HG02840 (cell line): Measurements from ENCODE around the gene USH2A.

Source experiments
- ATAC-seq: cut with Tn5 transposase; IDR thresholded peaks from one replicate; pipeline ENCODE4 v1.9.1; 2021; ENCODE audit warnings: mild to moderate bottlenecking, moderate library complexity, moderate number of reproducible peaks; ENCODE audit not compliant: unreplicated experiment, low FRiP score

Gene USH2A

DNA sequence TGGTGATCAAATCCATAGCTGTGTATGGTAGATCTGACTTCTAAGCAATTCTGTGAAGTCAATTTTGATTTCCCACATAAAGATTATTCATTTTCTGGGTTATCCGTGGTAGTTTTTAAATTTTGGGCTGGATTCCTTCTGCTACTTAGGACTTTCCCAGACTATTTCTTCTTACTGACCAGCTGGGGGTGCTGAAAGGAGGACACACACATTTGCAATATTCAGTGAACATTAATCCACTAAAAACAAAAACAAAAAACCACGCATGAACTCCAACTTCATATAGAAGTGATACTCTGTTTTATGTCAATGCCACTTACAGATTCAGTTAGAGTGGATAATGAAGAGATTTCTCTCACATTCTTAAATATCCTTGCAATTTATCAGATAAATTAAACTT lies 750.8 kb downstream of the USH2A start:
- no peak for ATAC-seq

DNA sequence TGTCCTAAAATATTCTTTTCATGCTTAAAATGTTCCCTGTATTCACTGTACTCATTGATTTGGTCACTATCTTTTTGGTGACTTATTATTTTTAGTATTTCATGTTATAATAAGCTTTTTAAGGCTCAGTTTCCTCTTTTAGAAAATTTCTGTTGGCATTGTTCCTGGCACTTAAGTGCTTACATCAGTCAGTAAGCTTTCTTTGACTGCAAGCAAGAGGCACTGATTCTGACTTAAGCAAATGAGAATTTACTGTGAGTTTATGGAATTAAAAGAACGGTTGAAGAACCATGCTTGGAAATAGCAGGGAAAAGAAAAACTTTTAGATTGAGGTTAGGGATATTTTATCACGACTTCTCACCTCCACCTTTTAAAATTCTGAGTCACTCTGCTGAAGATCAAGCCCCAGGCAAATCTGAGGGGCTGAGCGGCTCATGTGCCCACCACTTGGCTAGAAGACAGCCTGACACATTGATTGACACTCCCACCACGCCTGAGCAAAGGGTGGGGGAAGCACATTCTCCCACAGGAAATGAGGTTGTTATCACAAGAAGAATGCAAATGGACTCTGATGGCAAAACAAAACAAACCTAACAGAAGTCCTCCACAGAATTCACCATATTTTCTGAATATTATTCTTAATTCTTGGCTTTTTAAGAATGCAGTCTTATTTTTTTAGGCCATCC lies 753.3 kb downstream of the USH2A start:
- no peak for ATAC-seq

DNA sequence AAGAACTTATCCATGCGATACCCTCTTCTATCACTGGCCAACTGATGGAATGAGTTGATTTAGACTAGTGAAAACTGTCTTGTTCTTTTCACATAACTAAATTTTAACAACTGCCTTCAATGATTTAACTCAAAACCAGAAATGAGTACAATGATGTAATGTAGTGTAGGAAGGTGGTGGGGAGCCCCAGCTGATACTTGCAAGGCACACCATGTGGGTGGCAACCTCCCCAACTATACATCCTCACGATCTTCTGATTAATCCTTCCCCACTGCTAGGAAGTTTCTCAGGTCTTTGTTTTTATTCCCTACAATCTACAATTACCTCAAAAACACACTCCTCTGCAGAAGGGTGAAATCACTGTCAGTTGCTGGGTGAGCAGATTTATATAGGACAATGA lies 755.5 kb downstream of the USH2A start:
- ATAC-seq: no peak

DNA sequence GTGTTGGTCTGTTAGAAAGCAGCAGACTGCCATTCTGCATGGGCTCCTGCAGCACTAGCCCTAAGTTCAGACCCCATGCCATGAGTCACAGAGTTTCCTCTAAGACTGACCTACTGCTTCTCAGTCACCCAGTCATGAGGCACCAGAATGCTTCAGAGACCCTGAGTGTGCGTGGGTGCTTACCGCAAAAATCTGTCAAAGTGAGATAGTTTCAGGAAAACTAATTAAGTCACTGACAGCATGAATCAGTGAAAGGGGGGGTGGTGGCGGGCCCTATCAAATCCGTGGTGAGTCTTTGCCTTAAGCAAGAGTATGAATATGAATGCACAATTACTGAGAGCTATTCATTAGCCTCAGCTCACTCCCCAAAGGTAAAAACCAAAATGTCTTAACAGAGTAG lies 758.0 kb downstream of the USH2A start:
- no peak for ATAC-seq

DNA sequence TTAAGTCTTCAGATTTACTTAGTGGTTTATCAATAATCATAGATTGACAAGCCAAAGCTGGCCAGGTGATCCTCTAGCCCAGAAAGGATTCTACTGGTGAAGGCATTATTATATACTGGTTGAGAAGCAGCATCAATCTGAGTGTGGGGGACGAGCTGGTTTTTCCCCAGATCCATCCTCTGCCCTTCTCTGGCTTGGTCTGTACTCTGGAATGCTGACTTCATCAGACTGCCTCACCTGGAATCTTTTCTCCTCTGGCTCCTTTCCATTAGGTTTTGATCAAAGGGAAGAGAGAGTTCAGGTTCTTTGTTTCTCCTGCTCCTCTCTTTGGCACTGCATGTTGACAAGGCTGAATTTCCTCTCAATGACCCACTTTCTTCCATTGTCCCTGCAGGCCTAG lies 762.2 kb downstream of the USH2A start:
- no peak for ATAC-seq

DNA sequence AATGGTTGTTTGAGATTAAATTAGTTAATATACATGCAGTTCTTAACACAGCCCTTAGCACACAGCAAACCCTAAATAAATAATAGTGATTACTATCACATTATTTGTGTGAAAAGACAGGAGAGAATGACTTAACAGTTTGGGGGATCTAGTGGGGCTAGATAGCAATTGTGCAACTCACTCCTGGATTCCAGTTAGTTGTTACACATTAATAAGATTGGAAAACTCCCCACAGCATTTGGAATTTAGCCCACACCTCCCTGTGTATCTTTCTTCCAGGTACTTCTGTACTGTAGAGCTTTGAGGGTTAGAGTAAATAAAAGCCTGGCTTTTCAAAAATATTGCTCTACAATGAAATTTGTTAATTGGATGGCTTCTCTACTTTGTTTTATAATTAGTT lies 763.0 kb downstream of the USH2A start:
- no peak for ATAC-seq

DNA sequence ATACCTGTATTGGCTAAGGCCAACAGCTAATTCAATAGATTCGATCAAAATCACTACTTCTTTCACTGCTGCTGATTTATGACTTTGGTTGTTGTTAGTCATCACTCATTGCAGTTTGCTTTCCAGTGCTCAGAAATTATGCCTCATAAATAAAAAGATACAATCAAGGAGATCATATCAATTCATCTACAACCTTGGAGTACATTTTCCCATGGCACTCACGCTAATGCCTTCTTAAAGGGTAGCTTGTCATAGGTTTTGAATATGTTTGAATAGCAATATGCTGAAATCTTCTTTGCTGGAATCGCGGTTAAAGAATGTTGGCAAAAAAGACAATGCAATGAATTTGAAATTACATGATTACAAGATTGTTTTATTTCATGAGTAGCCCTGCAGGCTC lies 766.2 kb downstream of the USH2A start:
- ATAC-seq: no peak

DNA sequence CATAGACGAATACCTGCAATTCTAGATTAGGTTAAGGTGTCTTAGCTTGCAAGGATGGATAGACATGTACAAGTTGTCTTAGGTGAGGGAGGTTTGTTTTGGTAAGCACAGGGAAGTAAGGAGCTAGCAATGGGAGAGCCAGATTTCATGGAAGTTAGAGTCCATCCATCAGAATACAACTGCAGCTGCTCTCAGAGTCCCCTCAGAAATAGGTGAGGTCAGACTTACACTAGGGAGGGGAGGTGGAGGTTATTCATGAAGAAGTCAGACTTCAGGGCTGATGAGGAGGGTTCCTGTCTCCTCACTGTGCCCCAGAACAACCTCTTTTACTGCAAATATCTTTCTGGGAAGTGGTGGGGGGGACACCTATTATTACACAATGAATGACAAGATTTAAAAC lies 770.9 kb downstream of the USH2A start:
- ATAC-seq: no peak

DNA sequence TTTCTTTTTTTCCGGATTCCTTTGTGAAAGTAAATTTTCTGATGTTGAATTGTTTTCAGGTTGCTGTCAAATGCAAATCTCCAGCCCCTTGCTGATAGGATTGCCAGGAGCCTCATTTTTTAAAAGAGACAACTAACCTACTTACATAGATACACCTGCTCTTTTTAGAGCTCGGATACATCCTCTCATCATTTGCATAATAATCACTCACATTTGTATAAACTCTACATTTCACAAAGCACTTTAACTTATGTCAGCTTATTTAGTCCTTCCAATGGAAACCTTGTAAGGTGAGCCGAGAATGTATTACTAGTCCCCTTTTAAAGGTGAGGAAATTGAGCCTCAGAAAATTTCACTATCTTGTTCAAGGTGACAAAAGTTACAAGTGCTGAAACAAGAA lies 771.4 kb downstream of the USH2A start:
- no peak for ATAC-seq

DNA sequence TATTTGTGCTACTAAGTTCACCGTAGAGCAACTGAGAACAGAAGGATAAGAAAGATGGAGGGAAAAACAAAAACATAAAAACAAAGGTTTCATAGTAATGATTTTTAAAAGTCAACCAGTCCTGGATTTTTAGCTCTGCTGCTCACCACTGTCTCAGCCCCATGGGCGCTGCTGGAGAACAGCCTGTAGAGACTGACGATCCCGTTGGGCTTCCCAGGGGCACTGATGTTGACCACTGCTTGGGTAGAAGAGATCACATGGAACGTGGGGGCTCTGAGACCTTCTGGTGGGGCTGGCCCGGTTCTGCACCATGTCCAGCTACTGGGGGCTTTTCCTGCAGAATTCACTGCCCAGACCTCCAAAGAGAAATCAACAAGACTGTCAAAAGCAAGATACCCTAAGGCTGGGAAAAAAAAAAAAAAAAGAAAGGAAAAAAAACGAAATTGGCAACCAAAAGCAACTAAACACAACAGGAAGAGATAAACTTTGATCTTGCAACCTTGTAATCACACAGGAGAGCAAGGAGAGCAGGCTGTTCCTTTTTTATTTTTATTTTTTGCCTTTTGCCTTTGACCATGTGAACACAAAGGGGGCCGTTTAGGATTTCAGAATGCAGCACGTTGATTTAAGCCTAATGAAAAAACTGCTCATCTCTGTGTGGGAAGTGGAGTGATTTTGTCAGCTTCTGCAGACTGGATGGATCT lies 772.6 kb downstream of the USH2A start:
- no peak for ATAC-seq

DNA sequence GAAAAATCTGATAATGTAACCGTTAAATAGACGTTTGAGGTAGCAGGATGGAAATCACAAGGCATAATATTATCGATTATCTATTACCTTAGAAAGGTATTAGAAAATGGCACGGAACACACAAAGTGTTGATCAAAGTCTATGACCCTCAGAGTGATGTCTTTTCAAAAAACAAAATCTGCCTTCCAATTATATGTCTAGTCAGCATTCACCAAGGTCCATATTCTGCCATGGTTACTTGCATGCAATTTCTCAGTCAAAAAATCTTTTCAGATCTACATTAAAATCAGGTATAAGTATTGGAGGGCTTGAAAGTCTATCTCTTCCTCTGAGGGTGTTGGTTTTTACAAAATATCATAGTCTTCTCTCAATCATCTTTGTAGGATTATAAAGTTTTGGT lies 774.3 kb downstream of the USH2A start:
- ATAC-seq: no peak

DNA sequence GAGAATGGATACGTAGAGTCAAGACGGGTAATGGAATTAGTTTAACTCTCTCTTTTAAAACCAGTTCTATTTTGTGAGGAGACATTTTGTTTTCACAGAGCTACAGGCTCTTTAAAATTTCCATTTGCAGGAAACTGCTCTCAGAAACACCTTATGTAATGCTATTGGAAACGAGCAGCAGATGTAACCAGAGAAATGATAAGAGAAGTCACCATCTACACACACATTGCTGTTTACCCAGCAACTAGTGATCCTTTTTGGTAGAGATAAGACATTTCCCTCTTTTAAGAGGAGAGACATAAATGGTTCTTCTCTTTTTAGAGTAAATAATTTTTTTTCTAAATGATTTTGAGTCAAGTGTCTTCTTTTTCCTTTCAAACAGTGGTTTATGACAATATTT lies 775.5 kb downstream of the USH2A start:
- ATAC-seq: no peak

DNA sequence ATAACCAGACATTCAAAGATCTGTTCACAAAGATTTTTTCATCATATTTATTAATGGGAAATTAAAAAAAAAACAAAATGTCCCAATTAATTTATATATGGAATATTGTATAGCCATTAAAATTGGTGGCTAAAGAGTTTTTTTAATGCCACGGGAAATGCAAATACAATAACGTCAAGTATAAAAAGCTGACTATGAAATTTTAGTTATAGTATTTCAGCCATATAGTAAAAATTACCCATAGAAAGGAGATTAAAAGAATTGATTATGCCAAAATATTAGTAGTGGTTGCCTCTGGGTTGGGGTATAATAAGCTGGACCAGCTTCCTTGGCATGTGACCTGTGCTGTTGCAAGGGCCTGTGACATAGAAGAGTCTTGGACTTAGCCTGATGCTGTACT lies 777.4 kb downstream of the USH2A start:
- ATAC-seq: no peak

DNA sequence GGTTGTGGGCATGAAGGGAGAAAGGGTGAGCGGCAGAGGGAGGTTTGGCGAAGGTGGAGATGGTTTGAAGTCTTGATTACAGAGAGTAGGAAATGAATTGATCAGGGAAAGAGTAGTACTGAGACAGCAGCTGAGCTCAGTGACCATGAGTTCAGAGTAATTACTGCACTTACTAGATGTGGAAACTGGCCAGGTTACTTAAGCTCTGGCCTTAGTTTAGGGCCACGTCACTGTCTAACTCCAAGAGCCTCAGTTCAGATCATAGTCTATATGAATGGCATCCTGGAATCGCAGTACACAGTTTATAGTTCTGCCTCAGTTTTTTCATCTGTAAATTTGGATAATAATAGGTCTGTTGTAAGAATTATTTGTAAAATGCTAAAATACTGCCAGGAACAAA lies 778.1 kb downstream of the USH2A start:
- no peak for ATAC-seq

DNA sequence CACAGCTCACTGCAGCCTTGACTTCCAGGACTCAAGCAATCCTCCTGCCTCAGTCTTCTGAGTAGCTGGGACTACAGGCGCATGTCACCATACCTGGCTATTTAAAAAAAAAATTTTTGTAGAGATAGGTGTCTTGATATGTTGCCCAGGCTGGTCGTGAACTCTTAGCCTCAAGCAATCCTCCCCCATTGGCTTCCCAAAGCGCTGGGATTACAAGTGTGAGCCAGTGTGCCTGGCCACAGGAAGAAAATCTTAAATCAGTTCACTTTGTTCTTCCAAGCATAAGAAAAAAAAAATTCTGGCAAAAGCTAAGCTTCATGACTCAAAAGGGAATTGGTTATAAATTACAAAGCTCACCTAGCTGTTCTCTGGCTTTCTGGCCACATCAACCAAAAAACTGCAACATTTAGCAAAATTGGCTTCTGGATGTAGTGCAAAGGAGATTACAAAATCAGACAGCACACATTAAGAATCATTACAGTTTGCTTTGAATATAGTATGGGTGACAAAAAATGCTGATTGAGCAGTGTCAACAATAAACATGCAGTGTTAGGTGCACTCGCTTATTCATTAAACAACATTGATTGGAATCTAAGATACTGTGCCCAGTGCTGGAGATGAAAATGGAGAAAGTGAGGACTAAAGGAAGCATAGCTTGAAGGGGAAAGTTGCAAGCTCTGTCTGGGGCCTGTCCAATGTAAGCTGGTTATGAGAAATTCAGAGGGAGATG lies 779.5 kb downstream of the USH2A start:
- no peak for ATAC-seq

DNA sequence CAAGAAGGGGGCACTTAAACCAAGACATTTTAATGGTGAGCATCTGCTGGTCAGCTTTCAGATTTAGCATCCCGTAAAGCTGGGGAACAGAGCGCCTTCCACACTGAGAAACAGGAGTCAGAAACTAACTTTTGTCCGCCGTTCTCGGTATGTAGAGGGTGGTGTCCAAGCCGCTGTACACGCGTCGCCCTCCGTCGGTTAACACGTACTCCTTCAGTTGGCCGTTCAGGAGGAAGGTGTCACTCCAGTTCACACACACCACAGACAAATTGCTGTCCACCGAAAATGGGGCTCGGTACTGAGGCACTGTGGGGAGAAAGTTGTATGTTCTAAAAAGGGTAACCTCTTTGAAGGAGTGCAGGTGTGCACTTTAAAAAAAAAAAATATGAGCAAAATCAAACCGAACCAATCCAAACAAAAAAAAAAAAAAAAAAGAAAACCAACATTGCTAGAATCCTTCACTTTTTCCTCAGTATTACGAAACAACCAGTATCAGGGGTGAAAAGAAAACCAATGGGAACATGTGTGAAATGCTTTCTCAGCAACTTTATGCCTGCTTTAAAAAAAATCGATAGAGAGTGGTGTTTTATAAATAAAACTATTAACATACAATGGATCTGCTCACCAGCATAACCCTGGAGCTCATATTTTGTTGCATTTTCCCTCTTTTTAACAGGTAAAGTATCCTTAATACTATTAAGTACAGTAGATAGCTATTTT lies 782.7 kb downstream of the USH2A start:
- ATAC-seq: no peak

DNA sequence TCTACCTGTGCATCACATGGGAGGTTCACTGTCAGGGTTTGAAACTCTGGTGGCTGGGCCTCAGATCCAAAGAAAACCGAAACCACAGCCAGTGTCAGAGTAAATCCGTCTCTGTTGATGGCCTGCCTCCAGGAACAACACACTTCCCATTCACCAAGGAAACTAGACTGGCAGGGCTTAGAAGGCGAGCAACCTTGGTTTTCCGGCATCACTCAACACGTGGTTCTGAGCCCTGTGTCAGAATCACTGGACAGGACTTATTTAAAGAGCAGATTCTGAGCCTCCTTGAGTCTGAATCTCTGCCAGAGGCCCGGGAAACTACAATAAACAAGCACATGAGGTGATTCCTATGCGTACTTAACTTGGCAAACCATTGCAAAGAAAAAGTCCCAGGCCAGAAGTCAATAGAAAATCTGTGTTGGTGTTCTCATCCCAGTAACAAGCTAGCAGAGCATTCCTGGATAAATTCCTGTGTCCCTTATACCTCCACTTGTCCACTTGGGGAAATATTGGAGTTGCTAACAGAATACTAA lies 786.1 kb downstream of the USH2A start:
- ATAC-seq: no peak

DNA sequence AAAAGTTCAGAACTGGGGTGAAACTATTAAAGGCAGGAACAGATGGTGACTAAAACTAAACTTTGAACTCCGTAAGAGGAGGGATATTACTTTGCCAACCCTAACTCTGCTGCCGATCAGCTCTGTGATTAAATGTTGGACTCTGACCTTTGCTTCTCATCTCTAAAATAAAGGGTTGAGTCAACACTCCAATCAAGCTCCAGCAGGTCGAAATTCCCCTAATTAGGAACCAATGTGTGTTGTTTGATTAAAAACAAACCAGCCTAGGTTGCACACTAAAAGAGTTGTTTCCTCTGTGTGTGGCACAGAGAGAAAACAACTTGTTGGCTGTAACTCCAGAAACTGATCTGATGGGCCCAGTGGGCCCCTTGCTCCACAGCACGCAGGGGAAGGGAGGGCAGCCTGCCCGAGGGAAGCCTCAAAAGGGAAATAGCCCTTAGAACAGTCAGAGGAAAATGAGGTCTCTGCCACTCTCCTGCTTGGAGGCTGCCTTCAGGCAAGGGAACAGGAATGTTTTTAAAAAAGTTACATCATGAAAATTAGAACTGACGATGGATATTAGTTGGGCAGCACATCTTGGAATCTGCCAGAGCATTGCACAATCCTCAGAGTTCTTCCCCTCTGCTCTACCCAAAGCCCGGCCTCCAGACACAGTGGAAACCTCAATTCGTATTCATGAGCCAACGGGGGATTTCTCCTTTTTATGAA lies 786.8 kb downstream of the USH2A start:
- ATAC-seq: no peak

DNA sequence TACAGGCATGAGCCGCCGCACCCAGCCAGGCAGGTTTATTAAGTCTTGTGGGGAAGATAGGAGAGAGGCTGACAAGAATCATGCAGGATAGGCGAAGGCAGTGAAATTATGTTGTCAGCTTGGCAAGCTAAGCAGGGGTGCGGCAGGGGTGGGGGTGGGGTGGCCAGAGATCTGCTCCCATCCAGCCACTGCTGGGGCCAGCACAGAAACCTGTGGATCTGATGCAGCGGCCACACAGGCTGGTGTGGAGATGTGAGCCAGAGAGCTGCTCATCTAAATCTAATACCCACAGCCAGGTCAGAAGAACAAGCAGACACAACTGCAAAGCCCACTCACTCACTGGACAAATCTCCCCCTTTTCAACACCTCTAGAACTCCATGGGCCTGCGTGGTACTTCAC lies 787.4 kb downstream of the USH2A start:
- ATAC-seq: no peak

DNA sequence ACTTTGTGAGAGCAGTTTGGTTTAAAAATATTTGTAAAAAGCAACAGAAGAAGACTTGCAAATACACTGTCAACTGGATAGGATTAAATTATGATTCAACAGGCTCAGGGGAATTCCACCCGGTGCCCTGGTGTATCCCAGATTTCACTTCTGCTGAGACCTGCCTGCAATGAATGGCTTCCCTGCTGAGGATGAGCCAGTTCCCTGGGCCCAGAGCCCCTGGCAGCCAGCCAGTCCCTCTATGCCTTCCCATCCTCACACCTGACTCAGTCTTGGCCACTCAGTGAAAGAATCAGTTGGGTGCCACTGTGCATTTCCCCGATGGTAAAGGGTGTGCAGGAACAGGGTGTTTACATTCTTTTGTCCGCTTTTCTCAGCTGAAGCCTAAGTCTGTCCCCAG lies 791.8 kb downstream of the USH2A start:
- no peak for ATAC-seq
